GM18502 (cell line): Measurements from ENCODE around the gene VPS51.

Experiments used
- ATAC-seq: cut with Tn5 transposase; IDR thresholded peaks from one replicate; pipeline ENCODE4 v1.9.1; 2021; ENCODE audit warnings: mild to moderate bottlenecking; ENCODE audit not compliant: unreplicated experiment, poor library complexity

Gene VPS51

DNA sequence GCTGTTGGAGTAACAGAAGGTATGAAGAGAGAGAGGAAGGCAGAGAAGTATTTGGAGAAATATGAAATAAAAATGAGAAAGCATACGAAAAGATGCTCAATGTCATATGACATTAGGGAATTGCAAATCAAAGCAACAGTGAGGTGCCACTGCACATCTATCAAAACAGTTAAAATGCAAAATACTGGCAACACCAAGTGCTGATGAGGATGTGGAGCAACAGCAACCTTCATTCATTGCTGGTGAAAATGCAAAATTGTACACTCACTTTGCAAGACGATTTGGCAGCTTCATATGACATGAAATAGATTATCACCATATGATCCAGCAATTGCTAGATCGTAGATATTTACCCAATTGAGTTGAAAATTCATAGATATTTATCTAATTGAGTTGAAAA lies 64.6 kb downstream of the VPS51 start:
- no peak for ATAC-seq
